ENCODE measurements around the gene PPP4R2. TPM values are rescaled to one million over a fixed set of nuclear protein-coding genes. Genes with fewer than 3 reads are reported as not detected.
"Not testable (repeated sequence)": the region's sequence is repeated elsewhere in the genome, so short reads cannot be mapped to it uniquely, and the experiment has no call there.

PPP4R2 gene
- total RNA-seq, 1 donor from 2014 or later: 48.3 TPM

DNA sequence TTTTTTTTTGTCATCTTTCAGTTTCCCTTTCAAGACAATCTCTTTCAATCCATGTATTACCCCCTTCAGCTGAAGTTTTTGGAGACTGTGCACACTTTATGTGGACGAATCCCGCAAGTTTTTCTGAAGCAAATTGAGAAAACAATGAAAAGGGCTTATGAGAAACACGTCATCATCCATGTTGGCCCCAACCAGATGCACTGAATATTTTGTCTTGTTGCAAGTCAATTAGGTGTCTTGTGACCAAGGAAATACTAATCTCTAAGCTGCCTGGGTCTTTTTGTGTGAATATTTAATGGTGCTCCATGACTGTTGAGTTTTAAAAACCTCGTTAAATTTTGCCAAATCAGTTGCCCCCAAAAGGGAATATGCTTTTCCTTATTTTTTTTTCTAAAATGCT, 21.7 kb upstream of the PPP4R2 start:
- DNase-seq (ENCODE audit: low spot score) (no peak), ATAC-seq (no peak)

DNA sequence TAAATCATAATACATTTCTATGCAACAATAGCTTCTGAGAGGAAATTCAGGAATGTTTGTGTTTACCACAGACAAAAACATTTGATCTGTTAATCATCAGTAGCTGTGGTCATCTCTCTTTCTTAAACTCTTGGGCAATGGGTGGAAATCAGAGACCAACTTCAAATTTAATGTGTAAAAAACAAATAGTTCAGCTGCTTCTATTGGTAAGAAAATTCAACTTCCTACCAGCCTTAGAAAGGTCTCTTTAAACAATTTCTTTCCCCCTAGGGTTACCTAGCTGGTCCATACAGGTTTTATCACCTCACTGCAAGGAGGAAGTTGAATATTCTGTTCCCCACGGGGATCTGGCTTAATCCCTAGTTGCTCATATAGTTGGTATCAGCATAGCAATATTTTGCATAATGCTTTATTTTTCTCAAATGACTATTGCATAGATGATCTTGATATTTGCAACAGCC, 20.3 kb upstream of the PPP4R2 start:
- DNase-seq (ENCODE audit: low spot score) (no peak), ATAC-seq (no peak)

- DNase-seq (ENCODE audit: low spot score): no peak
- ATAC-seq: no peak
Measured at GRCh38 chr3:72977060-72977808, 19.4 kb upstream of the PPP4R2 start.

DNA sequence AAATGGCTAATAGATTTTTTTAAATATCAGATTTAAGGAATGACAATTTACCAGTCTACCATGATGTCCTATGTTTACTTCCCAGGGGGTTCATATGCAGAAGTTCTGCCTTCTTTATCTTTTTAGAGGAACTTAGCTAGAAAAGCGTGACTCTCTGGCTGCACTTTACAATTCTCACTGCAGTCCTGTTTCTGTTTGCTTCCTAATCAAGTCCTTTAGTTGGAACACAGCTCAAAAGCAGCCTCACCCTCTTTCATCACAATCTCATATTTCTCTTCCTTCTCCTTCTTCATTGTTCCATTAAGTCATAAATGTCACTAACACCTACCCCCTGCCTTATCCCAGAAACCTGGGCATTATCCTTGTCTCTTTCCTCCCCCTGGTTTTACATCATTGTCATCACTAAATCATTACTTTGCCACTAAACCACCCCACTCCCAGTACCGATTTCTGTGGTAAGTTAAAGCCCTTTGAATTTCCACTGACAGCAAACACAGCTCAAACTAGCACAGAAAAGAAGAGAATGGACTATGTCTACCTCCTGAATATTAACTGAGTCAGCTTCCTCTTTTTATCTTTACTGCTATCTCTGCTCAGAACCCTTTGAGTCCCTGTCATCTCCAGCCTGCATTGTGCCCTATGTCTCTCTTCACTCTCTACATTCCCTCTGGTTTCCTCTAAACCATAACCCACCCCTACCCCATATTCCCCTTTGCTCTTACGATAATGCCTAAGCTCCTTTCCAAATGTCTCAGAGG, 13.8 kb upstream of the PPP4R2 start:
- DNase-seq (ENCODE audit: low spot score): no peak
- ATAC-seq: no peak

- DNase-seq (ENCODE audit: low spot score): no peak
- ATAC-seq: no peak
Measured at GRCh38 chr3:72985576-72985975, 11.0 kb upstream of the PPP4R2 start.

DNA sequence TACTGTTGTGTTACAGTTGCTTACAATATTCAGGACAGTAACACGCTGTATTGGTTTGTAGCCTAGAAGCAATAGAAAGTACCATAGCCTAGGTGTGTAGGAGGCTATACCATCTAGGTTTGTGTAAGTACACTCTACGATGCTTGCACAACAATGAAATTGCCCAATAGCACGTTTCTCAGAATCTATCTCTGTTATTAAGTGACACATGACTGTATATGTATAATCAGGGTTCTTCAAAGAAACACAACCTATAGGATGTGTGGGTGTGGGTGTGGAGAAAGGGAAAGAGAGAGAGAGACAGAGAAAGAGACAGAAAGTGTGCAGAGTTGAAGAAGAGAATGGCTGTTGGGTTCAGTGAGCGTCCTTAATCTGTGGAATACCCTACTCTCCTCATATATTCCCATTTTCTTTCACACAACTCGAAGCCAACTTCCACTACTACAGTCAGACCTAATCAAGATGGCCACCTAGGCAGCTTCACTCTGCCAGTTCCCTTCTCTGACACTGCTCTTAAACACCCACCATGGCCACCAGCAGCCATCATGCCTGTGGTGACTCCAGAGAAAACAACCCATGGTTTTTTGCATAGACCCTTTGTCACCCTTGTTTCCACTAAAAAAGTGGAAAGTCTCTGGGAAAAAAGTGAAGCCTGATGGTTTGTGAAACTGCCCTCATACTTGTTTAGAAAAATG, 5.8 kb upstream of the PPP4R2 start:
- DNase-seq (ENCODE audit: low spot score) (no peak), ATAC-seq (no peak)

DNA sequence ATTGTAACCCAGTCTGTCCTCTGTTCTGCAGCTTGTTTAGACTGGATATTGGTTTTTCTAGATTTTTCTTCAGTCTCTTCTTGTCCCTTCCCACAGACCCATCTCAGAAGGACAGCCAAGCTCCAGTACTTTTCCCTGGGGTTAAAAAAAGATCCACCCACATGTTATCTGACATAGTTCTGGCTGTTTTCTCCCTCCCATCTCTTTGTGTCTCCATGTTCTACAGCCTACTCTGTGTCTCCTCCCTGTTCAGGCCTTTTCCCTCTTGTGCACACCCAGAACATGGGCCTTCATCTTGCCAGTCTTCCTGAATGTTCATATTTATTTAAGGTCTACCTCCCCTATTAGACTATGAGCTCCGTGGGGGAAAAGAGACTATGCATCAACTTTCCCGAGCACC, 5.1 kb upstream of the PPP4R2 start:
- no peak for DNase-seq (ENCODE audit: low spot score)
- ATAC-seq: no peak

- DNase-seq (ENCODE audit: low spot score) (no peak), ATAC-seq (no peak)
Measured at GRCh38 chr3:72993391-72993790, 3.2 kb upstream of the PPP4R2 start.

DNA sequence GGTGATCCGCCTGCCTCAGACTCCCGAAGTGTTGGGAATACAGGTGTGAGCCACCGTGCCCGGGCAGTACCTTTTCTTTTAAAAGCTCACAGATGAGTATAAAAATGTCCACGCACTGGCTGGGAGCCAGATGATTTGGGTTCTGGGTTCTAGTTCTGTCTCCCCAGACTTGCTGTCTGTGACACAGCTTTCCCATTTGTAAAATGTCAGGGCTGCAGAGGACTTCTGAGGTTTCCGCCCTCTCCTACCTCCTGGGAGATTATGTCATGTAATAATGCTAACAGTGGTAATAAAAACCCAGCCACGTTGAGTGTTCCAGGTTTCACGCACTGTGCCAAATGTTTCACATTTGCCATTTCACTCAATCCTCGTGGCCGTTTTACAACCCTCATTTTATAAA, 1.3 kb upstream of the PPP4R2 start:
- DNase-seq (ENCODE audit: low spot score): no peak
- no peak for ATAC-seq

DNA sequence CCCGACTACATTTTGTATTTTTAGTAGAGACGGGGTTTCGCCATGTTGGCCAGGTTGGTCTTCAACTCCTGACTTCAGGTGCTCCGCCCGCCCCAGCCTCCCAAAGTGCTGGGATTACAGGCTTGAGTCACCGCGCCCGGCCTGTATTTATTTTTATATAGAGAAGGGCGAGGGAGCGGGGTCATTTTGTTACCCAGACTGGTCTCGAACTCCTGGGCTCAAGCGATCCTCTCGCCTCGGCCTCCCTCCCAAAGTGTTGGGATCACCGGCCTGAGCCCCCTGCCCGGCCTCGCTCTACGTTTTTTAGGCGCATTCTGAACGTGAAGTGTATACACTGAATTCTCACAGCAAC, 514 bp upstream of the PPP4R2 start:
- ATAC-seq: no peak
- DNase-seq (ENCODE audit: low spot score): no peak

GRCh38 chr3:72997421-72997961, 880 bp downstream of the PPP4R2 start:
- DNase-seq (ENCODE audit: low spot score) (no peak), ATAC-seq (peak; percentile 48)

GRCh38 chr3:72998466-72998865, 1.9 kb downstream of the PPP4R2 start:
- DNase-seq (ENCODE audit: low spot score): no peak
- no peak for ATAC-seq

DNA sequence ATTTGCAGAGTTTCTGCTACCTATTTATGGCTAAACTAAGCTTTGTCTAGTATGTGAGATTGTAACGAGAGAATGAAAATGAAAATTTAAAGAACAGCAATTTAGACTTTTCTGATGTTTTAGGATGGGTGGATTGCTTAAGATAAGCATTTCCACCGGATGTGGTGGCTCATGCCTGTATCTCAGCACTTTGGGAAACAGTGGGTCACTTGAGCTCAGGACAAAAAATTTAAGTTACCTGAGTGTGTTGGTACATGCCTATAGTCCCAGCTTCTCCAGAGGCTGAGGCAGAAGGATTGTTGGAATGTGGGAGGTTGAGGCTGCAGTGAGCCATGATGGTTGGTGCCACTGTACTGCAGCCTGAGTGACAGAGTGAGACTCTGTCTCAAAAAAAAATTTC, 3.3 kb downstream of the PPP4R2 start:
- ATAC-seq: no peak
- DNase-seq (ENCODE audit: low spot score): no peak

- ATAC-seq; DNase-seq (ENCODE audit: low spot score): not testable (repeated sequence)
Measured at GRCh38 chr3:73003050-73003449, 6.4 kb downstream of the PPP4R2 start.

- ATAC-seq (no peak), DNase-seq (ENCODE audit: low spot score) (no peak)
Measured at GRCh38 chr3:73004316-73004715, 7.7 kb downstream of the PPP4R2 start.

DNA sequence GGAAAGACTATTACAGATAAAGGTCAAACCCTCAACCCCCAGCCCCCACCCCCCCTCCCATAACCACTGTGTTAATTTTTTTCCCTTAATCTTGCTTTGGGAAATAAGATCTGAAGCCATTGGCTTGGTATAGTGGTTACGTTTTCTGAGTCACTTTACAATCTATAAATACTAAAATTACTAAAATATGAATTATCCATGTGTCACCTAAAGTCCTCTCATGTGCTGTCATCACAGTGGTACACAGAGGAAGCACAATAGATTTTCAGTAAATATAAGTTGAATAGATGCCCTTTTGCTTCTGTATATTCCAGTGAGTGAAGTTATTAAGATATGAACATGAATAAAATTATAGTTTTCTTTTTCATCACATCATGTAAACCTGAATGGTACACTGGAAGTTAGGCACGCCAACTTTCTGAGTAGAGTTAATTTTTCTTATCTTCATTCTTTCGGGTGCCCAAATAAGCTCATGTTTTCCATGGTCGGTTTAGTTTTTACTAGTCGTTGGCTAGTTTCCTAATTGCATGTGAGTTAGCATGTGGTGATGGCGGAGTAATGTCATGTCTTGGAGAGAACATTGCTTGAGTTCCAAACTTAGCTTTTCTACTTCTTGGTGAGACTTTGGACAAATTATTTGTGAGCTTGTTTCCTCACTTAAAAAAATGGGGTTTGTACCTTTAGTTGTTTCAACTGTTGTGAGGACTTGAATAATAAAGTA, 11.5 kb downstream of the PPP4R2 start:
- no peak for ATAC-seq

DNA sequence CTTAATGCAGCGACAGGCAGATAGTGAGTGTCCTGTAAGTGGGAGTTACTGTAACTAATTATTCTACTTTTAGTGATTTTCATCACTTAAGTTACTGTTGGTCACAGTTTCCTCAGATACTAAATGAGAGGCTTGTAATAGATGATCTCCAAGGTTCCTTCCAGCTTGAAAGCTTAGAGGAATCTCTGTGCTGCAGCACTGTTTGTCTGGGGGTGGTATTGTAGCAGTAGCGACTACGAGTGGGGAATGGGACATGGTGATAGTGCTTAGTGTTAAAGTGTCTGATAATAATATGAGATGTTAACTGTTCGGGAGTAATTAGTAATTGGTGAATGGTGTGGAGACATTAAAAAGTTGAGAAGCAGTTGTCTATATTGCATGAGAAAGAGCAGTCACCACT, 12.4 kb downstream of the PPP4R2 start:
- DNase-seq (ENCODE audit: low spot score) (no peak), ATAC-seq (no peak)

More for the DNA sequence above, 11.5 kb downstream of the PPP4R2 start:
- DNase-seq (ENCODE audit: low spot score): no peak

DNA sequence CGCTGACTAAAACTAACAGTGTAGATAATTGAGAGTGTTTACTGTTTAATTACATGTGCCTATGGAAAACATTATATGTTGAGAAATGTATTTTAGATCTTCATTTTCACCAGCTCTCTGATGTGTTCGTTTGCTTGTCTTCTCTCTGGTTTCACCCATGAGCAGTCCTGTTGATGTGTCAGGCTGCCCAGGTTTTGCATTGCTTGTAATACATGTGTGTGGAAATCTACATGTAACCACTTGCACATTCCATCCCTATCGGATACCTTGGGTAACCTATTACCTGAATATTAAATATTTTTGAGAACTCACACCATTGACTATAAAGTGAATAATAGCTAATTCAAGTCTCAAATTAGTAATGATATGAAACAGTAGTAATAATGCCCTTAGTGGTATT, 13.1 kb downstream of the PPP4R2 start:
- DNase-seq (ENCODE audit: low spot score): no peak
- no peak for ATAC-seq

DNA sequence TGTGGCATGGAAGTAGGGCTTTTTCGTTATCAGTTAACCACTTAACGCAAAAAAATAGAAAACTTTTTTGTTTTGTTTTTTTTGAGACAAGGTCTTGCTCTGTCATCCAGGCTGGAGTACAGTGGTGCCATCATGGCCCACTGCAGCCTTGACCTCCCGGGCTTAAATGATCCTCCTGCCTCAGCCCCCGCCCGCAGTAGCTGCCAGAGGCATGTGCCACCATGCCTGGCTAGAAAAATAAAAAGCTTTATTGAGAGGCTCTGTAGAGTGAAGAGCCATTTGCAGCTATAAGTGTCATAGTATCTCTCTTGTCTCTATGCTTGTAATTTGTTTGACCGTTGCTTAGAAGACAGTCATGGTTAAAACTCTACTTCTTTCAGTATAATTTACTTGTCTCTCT, 13.5 kb downstream of the PPP4R2 start:
- no peak for DNase-seq (ENCODE audit: low spot score)
- ATAC-seq: no peak

GRCh38 chr3:73018298-73018697, 21.7 kb downstream of the PPP4R2 start:
- ATAC-seq: no peak
- no peak for DNase-seq (ENCODE audit: low spot score)
